HL-60 (cell line): ENCODE data around the gene BAHCC1.
A peak's percentile ranks its signal among the peaks of the same experiment; 100 is the strongest.

Experiments used
- DNase-seq, 2 experiments: peaks; one replicate each; pipeline ENCODE4 v3.0.0-alpha.2; 2010 to 2020; ENCODE audit warnings: low read depth in 1 of 2, low spot score in 1 of 2
- H3K27ac ChIP-seq: fragments of 250-450 bp; sonication (Bioruptor Pico); replicated peaks from 2 replicates; pipeline ENCODE4 v1.5.1; 2020; ENCODE audit warnings: mild to moderate bottlenecking, moderate library complexity
- H3K27me3 ChIP-seq: fragments of 250-450 bp; sonication (Bioruptor Pico); 2 replicates; pipeline ENCODE4 v1.5.1; 2021; ENCODE audit warnings: mild to moderate bottlenecking, moderate library complexity; ENCODE audit not compliant: insufficient read depth, poor library complexity, severe bottlenecking
- H3K4me3 ChIP-seq: replicated peaks from 2 replicates; pipeline ENCODE4 v1.5.1; 2011; ENCODE audit warnings: mild to moderate bottlenecking, control low read depth, low read length; ENCODE audit not compliant: insufficient read depth
- CTCF ChIP-seq: IDR thresholded peaks from one replicate; pipeline ENCODE4 v1.5.1; 2011; ENCODE audit warnings: low read length, control low read depth, inconsistent platforms; ENCODE audit not compliant: insufficient read depth
- GABPA ChIP-seq: IDR thresholded peaks from 2 replicates; pipeline ENCODE4 v1.6.1; 2012; ENCODE audit warnings: low read depth
- POLR2AphosphoS5 ChIP-seq: IDR thresholded peaks from 2 replicates; pipeline ENCODE4 v1.6.1; 2012; ENCODE audit warnings: low read depth
- REST ChIP-seq: IDR thresholded peaks from 2 replicates; pipeline ENCODE4 v1.6.1; 2012; ENCODE audit warnings: low read depth; ENCODE audit not compliant: insufficient replicate concordance
- SPI1 ChIP-seq: IDR thresholded peaks from 2 replicates; pipeline ENCODE4 v1.6.1; 2012; ENCODE audit warnings: low read depth, mild to moderate bottlenecking, borderline replicate concordance

BAHCC1 gene

GRCh38 chr17:81391293-81391935 is 3.8 kb upstream of the BAHCC1 start:
- no peak overlapping the region for H3K4me3 ChIP-seq
- no peak for TF ChIP-seq CTCF
- no peak for TF ChIP-seq GABPA
- TF ChIP-seq REST, result no peak
- no peak for TF ChIP-seq SPI1
- no peak for TF ChIP-seq POLR2AphosphoS5
- no peak overlapping the region for H3K27ac ChIP-seq
- peaks cover 9% of the 10 kb centered on the region for H3K27me3 ChIP-seq
- no peak for DNase-seq

- TF ChIP-seq REST (no peak), SPI1 (no peak), CTCF (no peak), POLR2AphosphoS5 (no peak), GABPA (no peak)
- Histone ChIP-seq H3K27me3 (peaks cover 6% of the 10 kb centered on the region), H3K4me3 (peak overlapping the region; percentile 43; the same call in 1 of the 2 replicates), H3K27ac (no peak overlapping the region)
- DNase-seq, result no peak
Observed at GRCh38 chr17:81391936-81392908, 3.0 kb upstream of the BAHCC1 start.

- TF ChIP-seq GABPA, result no peak
- TF ChIP-seq POLR2AphosphoS5, result no peak
- no peak for TF ChIP-seq REST
- no peak for TF ChIP-seq CTCF
- TF ChIP-seq SPI1, result no peak
- H3K4me3 ChIP-seq, result peak overlapping the region; percentile 43
- H3K27ac ChIP-seq, result peak overlapping the region; percentile 63
- peak in 1 of 2 experiments; percentile 13 for DNase-seq
- H3K27me3 ChIP-seq, result no peaks in the 10 kb centered on the region
Observed at GRCh38 chr17:81392909-81393654, 2.2 kb upstream of the BAHCC1 start.
